ENCODE measurements around the gene SACS.
"Not testable (repeated sequence)": the region's sequence is repeated elsewhere in the genome, so short reads cannot be mapped to it uniquely, and the experiment has no call there.

SACS gene

GRCh38 chr13:23354520-23354919 lies 79.0 kb downstream of the SACS start:
- DNase-seq: no peak

- DNase-seq: no peak
Measured at GRCh38 chr13:23352161-23352560, 81.3 kb downstream of the SACS start.

- DNase-seq: no peak
Measured at GRCh38 chr13:23350009-23350408, 83.5 kb downstream of the SACS start.

- no peak for DNase-seq
Measured at GRCh38 chr13:23349161-23349897, 84.2 kb downstream of the SACS start.

- no peak for DNase-seq
Measured at GRCh38 chr13:23348262-23349127, 85.0 kb downstream of the SACS start.

GRCh38 chr13:23347601-23348000 lies 85.9 kb downstream of the SACS start:
- no peak for DNase-seq

- no peak for DNase-seq
Measured at GRCh38 chr13:23344931-23345595, 88.4 kb downstream of the SACS start.

GRCh38 chr13:23339225-23339624 lies 94.3 kb downstream of the SACS start:
- DNase-seq: no peak

GRCh38 chr13:23330356-23330755 lies 103.1 kb downstream of the SACS start:
- no peak for DNase-seq

- no peak for DNase-seq
Measured at GRCh38 chr13:23325191-23325590, 108.3 kb downstream of the SACS start.

GRCh38 chr13:23323946-23324709 lies 109.4 kb downstream of the SACS start:
- DNase-seq: no peak

GRCh38 chr13:23322353-23323336 lies 110.9 kb downstream of the SACS start:
- DNase-seq: no peak

- no peak for DNase-seq
Measured at GRCh38 chr13:23321535-23322241, 111.8 kb downstream of the SACS start.

- no peak for DNase-seq
Measured at GRCh38 chr13:23320926-23321534, 112.5 kb downstream of the SACS start.

GRCh38 chr13:23319883-23320224 lies 113.6 kb downstream of the SACS start:
- no peak for DNase-seq

- not testable (repeated sequence) for DNase-seq
Measured at GRCh38 chr13:23314837-23315236, 118.7 kb downstream of the SACS start.

- no peak for DNase-seq
Measured at GRCh38 chr13:23292586-23292985, 140.9 kb downstream of the SACS start.

GRCh38 chr13:23289917-23290357 lies 143.6 kb downstream of the SACS start:
- DNase-seq: no peak

GRCh38 chr13:23288995-23289394 lies 144.5 kb downstream of the SACS start:
- DNase-seq: no peak

GRCh38 chr13:23288564-23288963 lies 144.9 kb downstream of the SACS start:
- no peak for DNase-seq

- no peak for DNase-seq
Measured at GRCh38 chr13:23279321-23279720, 154.2 kb downstream of the SACS start.

All from NCI-H1436 (cell line).